GM18505 (cell line): Measurements from ENCODE around the gene PIGBOS1.

Source experiments
- ATAC-seq: cut with Tn5 transposase; IDR thresholded peaks from one replicate; pipeline ENCODE4 v1.9.1; 2021; ENCODE audit not compliant: unreplicated experiment
- POLR2A ChIP-seq: IDR thresholded peaks from 4 replicates; pipeline ENCODE4 v1.6.1; 2011; ENCODE audit warnings: borderline replicate concordance; ENCODE audit not compliant: insufficient read depth, insufficient read length; ENCODE audit errors: extremely low read depth

The PIGBOS1 gene, protein sequence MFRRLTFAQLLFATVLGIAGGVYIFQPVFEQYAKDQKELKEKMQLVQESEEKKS

DNA sequence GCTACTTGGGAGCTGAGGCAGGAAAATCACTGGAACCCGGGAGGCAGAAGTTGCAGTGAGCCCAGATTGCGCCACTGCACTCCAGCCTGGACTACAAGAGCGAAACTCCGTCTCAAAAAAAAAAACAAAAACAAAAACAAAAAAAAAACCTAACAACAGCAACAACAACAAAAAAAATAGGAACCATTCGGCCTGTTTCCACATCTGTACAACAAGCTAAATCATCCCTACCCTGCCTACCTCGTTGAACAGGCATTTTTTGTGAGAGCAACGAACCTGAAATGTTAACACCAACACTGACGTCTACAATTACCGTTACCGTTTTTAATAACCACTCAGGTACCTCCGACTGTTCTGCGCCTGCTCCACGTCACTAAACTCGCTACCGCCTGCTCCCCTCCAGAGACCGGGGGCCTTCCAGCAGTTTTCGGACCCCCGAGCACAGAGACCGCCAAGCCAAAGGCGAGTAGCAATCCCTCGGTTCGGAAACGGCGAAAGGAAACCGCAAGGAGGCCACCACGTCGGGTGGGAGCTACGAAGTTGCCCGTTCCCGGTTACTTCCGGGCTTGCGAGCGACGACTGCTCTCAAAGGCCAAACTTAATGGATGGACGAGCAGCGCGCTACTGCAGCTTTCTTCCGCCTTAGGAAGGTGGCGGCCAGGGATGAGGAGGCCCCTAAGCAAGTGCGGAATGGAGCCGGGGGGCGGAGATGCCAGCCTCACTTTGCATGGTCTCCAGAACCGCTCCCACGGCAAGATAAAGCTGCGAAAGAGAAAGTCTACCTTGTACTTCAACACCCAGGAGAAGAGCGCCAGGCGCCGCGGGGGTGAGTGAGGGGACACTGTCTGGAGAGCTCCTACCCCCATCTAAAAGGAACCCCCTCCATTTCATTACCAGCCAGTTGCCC is at the start of gene PIGBOS1, which contains the start of gene PIGB:
TSS of gene PIGBOS1 (minus strand) at position 536 of the 907 bp plus-strand sequence. CDS start 1,331 bp downstream, outside the sequence.
TSS of gene PIGB (plus strand) at position 635 of the 907 bp plus-strand sequence. CDS start at position 664, 29 bp downstream.
- peak; percentile 92 for ATAC-seq
- peak; percentile 79 for TF ChIP-seq POLR2A

DNA sequence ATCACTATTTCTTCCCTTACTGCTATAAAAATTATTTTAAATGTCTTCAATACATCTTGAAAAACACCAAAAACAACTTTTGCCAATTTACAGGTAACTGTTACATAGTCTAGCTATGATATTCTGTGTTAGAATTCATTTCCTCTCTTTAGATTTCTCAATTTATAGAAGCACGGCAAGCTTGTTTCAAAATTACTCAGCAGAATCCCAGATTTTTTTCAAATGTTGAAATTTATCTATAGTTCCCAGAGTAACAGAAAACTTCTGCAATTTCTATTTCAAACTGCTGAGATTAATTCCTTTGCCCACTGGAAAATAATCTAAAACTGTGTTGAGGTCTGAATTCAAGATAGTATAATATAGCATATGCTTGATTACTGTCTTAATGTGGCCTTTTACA is 48.1 kb upstream of the PIGBOS1 start:
- no peak for TF ChIP-seq POLR2A

DNA sequence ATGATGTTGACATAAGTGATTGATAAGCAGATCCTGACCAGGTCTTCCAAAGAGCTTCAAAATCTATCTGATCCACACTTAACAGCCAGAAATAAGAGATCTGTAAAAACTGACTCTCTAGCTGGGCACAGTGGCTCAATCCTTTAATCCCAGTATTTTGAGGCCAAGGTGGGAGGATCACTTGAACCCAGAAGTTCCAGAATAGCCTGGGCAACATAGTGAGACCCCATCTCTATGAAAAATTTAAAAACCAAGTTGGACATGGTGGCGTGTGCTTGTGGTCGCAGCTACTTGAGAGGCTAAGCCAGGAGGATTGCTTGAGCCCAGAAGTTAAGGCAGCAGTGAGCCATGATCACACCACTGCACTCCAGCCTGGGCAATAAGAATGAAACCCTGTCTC is 43.7 kb upstream of the PIGBOS1 start:
- ATAC-seq, result no peak
- TF ChIP-seq POLR2A, result no peak

More for the DNA sequence above, 48.1 kb upstream of the PIGBOS1 start:
- no peak for ATAC-seq

DNA sequence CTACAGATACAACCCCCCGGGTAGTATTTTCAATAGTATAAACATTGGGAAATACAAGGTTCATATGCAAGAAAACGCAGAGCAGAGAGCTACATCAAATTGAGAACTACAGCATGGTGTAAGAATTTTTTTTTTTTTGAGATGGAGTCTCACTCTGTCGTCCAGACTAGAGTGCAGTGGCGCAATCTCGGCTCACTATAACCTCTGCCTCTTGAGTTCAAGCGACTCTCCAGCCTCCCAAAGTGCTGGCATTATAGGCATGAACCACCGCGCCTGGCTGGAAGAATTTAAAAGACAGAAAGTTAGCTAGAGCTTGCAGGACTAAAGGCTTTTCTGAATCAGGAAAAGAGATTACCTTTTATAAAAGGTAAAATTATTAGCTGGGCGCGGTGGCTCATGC is 42.1 kb upstream of the PIGBOS1 start:
- no peak for TF ChIP-seq POLR2A
- ATAC-seq, result no peak

DNA sequence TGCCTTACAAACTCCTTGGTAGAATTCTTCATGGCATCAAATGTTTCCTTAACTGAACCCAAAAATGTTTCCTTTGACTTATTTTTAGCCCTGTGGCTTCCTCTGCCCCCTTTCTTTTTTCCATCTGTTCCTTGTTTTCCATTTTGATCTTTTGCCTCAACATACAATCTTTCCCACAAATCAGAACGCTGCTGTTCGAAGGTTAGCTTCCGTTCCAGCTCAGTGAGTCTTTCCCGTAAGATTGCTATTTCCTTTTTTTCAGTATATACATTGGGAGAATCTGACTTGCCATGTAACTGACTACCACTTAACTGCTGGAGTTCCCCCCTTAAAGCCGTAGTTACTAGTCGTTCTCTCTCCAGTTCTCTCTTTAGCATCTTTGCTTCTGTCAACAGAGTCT is 41.3 kb upstream of the PIGBOS1 start:
- TF ChIP-seq POLR2A, result no peak
- ATAC-seq, result no peak

DNA sequence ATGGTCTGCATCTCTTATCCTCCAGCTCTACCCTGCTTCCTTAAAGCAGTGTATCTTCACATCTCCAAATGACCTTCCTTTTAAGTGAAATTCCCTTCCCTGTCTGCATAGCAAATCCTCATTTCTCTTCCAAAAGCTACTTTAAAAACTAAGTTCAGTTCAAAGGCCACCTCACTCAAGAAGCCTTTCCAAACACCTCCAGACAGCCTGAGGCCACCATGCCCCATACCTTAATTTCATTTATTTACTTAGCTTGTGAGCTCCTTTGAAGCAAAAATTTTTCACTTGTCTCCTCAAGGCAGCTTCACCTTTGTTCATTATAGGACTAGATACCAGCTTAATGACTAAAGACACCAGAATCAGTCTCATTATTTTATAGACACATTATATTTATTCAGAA is 39.5 kb upstream of the PIGBOS1 start:
- no peak for TF ChIP-seq POLR2A
- ATAC-seq, result no peak

DNA sequence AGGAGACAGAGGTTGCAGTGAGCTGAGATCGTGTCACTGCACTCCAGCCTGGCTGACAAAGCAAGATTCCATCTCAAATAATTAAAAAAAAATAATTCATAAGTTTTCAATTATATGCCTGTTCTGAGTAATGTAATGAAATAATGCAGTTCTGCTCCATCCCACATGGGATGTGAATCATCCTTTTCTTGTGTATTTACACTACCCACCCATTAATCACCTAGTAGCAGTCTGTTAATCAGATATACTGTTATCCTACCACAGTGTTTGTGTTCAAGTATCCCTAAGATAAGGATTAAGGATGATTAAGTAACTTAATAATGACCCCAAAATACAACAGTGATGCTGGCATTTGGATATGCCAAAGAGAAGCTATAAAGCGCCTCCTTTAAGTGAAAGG is 38.9 kb upstream of the PIGBOS1 start:
- ATAC-seq, result no peak
- no peak for TF ChIP-seq POLR2A

DNA sequence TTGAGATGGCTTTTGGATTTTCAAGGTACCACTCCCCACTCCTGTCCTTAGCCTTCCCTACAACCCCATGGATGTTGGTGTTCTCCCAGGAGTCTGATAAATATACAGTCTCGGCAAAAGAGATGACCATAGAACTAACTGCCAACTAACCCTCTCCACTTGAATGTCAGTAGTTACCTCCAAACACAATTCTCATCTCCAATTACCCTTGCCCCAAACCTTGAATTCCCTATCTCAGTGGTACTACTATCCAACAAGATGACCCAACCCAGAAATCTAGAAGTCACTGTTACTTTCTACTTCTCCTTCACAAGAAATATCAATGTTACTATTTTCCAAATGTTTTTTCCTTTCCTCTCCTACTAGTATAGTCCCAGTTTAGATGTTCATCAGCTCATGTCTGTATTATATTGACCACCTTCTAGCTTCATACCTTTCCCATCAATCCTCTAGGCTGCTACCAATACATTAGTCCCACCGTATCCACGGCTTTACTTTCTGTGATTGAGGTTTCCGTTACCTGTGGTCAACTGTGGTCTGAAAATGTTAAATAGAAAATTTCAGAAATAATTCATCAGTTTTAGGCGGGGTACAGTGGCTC is 38.2 kb upstream of the PIGBOS1 start:
- no peak for ATAC-seq
- TF ChIP-seq POLR2A, result no peak

DNA sequence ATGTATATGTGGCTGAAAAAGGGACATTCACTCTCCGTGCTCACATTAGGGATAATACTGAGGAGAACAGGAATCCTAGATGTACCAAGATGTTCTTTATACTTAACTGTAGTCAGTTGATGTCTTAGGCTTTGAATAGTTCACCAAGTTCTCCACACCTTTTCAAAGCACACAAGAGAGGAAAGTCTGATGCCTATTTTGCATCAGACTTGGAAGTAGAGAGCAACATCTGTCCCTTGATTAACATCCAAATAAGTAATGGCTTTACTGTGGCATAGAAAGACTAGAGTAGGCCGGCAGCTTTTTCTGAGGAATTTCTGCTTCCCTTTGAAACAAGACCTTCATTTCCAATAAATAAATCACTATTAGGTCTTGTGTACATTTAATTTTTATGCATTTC is 34.1 kb upstream of the PIGBOS1 start:
- no peak for ATAC-seq
- TF ChIP-seq POLR2A, result no peak

DNA sequence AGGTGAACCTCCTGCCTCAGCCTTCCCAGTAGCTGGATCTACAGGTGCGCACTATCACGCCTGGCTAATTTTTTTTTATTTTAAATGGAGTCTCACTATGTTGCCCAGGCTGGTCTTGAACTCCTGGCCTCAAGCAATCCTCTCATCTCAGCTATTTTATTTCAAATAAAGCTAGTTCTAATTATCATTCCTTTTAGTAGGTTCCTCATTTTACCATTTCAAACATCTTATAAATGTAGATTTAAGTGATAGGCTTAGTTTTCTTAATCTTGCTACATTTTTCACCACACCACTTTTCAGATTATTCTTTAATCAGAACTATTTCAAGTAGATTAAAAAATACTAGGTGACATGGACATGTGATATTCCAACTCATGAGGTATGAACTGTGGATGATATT is 30.4 kb upstream of the PIGBOS1 start:
- ATAC-seq, result no peak
- TF ChIP-seq POLR2A, result no peak

DNA sequence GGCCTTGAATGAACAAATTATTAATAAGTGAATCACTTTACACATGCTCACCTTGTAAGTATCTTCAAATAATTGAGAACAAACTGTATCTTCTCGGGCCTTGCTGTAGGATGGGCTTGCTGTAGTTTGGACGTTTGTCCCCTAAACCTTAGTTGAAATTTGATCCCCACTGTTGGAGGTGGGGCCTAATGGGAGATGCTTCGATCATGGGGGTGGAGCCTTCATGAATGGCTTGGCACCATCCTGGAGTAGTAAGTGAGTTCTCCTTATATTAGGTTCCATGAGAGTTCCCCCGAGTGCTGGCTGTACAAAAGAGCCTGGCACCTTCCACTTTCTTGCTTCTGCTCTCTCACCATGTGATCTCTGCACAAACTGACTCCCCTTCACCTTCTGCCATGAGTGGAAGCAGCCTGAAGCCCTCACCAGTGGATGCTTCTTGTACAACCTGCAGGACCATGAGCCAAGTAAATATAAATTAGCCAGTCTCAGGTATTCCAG is 29.4 kb upstream of the PIGBOS1 start:
- no peak for ATAC-seq
- no peak for TF ChIP-seq POLR2A

DNA sequence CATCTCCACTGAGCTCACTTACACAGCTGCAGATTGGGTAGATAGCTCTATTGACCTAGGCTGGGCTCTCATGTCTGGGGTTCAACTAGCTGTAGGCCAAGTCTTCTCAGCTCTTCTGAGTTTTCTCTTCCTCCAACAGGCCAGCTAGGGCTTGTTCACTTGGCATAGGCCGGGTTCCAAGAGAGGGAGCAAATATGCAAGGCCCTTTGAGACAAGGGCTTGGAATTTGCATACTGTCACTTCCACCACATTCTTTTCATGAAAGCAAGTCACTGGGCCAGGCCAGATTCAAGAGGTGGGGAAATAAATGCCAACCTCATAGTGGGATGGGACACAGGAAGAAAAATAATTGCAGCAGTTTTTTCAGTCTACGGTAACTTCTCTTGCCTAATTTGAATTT is 25.3 kb upstream of the PIGBOS1 start:
- TF ChIP-seq POLR2A, result no peak
- no peak for ATAC-seq

DNA sequence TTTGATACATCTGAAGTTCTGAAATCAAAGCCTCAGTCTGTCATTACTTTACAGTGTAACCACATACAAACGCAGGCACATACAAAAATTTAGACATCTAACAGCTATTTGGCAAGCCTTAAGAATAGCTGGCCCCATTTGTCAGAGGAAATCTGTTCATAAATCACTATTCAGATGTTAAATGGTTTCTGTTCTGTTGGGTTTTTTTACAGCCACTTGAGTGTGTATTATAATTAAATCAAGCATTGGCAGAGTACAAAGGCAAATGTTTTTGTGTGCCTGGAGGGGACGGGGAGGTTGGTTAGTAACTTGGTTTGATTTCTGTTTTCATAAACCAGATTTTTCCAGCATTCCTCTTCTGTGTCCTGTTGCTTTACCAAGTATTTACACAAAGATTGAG is 24.2 kb upstream of the PIGBOS1 start:
- no peak for ATAC-seq
- TF ChIP-seq POLR2A, result no peak

DNA sequence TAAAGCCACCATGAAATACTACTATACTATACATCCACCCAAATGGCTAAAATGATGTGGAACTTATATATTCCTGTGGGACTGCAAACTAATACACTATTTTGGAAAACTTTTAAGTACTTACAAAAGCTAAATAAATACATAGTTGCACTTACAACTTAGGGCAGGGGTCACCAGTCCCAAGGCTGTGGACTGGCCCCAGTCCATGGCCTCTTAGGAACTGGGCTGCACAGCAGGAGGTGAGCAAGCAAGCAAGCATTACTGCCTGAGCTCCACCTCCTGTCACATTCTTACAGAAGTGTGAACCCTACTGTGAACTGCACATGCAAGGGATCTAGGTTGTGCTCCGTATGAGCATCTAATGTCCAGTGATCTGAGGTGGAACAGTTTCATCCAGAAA is 18.2 kb upstream of the PIGBOS1 start:
- no peak for ATAC-seq
- no peak for TF ChIP-seq POLR2A
